ENCODE measurements around the gene YPEL1. TPM values are rescaled to one million over a fixed set of nuclear protein-coding genes. Genes with fewer than 3 reads are reported as not detected.

YPEL1 gene
- total and polyA plus RNA-seq, 2 of the 8 experiments (the other 6 are each of a cell fraction or from before 2014, with no cell fraction given): 6.0 to 6.7 TPM

DNA sequence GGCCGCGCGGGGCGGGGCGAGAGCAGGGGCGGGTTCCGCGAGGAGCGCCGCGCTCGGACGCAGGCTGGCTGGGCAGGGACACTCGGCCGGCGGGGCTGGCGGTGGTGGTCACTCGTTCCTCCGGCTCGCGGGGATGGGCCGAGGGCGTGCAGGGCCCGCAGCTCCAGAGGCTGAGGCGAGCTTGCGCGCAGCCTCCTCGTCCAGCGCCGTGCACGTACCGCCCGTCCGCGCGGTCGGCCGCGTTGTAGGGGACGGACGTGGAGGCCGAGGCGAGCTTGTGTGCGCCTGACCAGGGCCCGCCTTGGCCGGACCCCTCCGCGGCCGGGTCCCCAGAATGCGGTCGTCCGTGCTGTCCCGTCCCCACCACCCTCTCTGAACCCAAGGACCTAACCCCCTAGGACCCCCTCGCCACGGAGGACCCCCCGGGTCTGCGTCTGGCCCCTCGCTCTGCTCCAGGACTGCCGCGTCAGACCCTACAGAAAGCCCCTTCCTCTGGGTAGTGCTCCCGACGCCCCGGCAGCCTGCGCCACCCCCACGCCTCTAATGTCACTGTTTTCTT lies 569 bp upstream of the YPEL1 start (continued):
- TF ChIP-seq, protein P1, sequence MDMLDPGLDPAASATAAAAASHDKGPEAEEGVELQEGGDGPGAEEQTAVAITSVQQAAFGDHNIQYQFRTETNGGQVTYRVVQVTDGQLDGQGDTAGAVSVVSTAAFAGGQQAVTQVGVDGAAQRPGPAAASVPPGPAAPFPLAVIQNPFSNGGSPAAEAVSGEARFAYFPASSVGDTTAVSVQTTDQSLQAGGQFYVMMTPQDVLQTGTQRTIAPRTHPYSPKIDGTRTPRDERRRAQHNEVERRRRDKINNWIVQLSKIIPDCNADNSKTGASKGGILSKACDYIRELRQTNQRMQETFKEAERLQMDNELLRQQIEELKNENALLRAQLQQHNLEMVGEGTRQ (IDR thresholded peaks at IDR 0.05; ENCODE audit: low read length): no peak
- TF ChIP-seq ASH2L (IDR thresholded peaks at IDR 0.05; ENCODE audit: low read length): peak; percentile 48
- TF ChIP-seq RNF2 (IDR thresholded peaks at IDR 0.05; ENCODE audit: borderline replicate concordance, low read depth, low read length, missing control alignments, poor library complexity, severe bottlenecking): no peak
- TF ChIP-seq KDM5A (IDR thresholded peaks at IDR 0.05; ENCODE audit: low read length): no peak
- TF ChIP-seq SIX5 (IDR thresholded peaks at IDR 0.05; ENCODE audit: low read depth, low read length): no peak
- TF ChIP-seq TAF7 (optimal IDR thresholded peaks at IDR 0.05; ENCODE audit: borderline replicate concordance, low read depth, low read length): peak; percentile 43
- no peak for TF ChIP-seq CBX5 (IDR thresholded peaks at IDR 0.05; ENCODE audit: low read depth, low read length)
- peak; percentile 67 for TF ChIP-seq TBP (IDR thresholded peaks at IDR 0.05; ENCODE audit: low read depth, low read length)
- TF ChIP-seq KDM4A (IDR thresholded peaks at IDR 0.05; ENCODE audit: low read depth, low read length, severe bottlenecking): peak; percentile 77
- no peak for TF ChIP-seq FOSL1 (IDR thresholded peaks at IDR 0.05; ENCODE audit: insufficient read depth, low read depth, low read length)
- TF ChIP-seq GTF2F1 (IDR thresholded peaks at IDR 0.05; ENCODE audit: borderline replicate concordance, low read depth, low read length): no peak
- no peak; a peak in 1 of 4 replicates for TF ChIP-seq SIN3A (conservative IDR thresholded peaks at IDR 0.05 in 1 of 2, IDR thresholded peaks at IDR 0.05 in 1 of 2; ENCODE audit: low read depth in 1 of 2, low read length in 2 of 2)

Data from H1 (cell line).